GM10847 (cell line): ENCODE data around the gene PROC.

Experiments
- POLR2A ChIP-seq: IDR thresholded peaks from 2 replicates; pipeline ENCODE4 v1.6.1; 2011; ENCODE audit not compliant: insufficient read length; ENCODE audit errors: extremely low read depth

Gene PROC

GRCh38 chr2:127454595-127455565 lies 36.7 kb downstream of the PROC start:
- no peak for TF ChIP-seq POLR2A

GRCh38 chr2:127455566-127456493 lies 37.6 kb downstream of the PROC start:
- TF ChIP-seq POLR2A: no peak

GRCh38 chr2:127456960-127457359 lies 38.7 kb downstream of the PROC start:
- TF ChIP-seq POLR2A: no peak

GRCh38 chr2:127462461-127462860 lies 44.2 kb downstream of the PROC start:
- no peak for TF ChIP-seq POLR2A

- no peak for TF ChIP-seq POLR2A
Observed at GRCh38 chr2:127463155-127463991, 45.1 kb downstream of the PROC start.

- TF ChIP-seq POLR2A: no peak
Observed at GRCh38 chr2:127464470-127465257, 46.4 kb downstream of the PROC start.

GRCh38 chr2:127465258-127465657 lies 47.0 kb downstream of the PROC start:
- no peak for TF ChIP-seq POLR2A

GRCh38 chr2:127469051-127469450 lies 50.8 kb downstream of the PROC start:
- TF ChIP-seq POLR2A: no peak

- TF ChIP-seq POLR2A: no peak
Observed at GRCh38 chr2:127469974-127470373, 51.7 kb downstream of the PROC start.

GRCh38 chr2:127471286-127471988 lies 53.2 kb downstream of the PROC start:
- no peak for TF ChIP-seq POLR2A

GRCh38 chr2:127472268-127472667 lies 54.0 kb downstream of the PROC start:
- TF ChIP-seq POLR2A: no peak

- TF ChIP-seq POLR2A: no peak
Observed at GRCh38 chr2:127475788-127476187, 57.6 kb downstream of the PROC start.
